Ovary (tissue), 1 donor: Measurements from ENCODE around the gene CNDP1.

Experiments used
- EP300 ChIP-seq: sonication (generic); formaldehyde crosslinking; IDR thresholded peaks from one replicate; pipeline ENCODE4 v1.6.1; 2017; ENCODE audit warnings: antibody characterized with exemption
- POLR2A ChIP-seq: fragments of 450-650 bp; IDR thresholded peaks from one replicate; pipeline ENCODE4 v1.6.1; 2017; ENCODE audit warnings: antibody characterized with exemption, mild to moderate bottlenecking, moderate library complexity

DNA sequence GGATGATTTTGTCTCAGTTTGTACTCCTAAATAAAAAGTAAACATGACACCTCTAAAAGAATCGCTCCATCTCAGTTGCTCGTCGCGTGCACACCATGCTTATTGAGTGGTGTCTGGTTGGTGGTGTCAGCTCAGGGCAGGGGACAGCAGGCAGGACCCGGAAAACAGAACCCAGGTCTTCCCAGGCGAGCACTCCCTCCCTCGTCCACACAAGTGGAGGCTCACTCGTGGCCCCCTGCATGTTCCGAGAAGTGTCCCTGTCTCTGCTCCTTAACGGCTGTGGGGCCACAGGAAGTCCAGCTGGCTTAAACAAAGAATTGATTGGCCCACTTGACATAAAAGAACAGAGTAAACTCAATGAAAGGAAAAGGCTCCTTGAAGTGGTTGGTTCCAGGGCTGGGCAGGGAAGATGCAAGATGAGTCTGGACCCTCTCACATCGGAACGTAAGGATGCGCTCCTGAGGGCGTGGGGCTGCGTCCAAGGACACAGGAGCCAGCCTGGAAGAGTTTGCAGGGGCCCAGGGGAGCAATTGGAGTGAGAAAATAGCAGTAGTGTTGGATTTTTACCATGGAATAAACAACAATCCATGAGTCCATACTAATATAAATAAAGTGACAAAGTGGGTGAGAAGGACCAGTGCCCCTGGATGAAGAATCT, 13.1 kb upstream of the CNDP1 start:
- TF ChIP-seq EP300 = no peak
- TF ChIP-seq POLR2A = no peak
